Measurements from ENCODE around the gene TAP1.

DNA sequence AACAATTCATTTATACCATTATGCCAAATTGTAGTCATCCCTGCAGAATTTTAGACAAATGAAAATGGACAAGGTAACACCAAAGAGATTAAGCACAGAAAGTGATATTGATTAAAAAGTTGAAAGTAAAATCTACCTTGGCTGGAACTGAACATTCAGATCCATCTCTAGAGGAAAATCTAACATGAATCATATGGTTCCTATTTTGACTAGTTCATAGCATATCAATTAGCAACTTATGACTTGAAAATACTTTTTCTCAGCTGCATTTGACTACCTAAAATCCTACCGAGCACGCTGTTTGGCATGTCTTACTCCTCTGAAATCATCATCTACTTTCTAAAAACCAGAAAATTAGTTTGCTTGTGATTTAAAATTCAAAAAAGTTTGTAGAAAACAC, 23.1 kb upstream of the TAP1 start:
- TF ChIP-seq ZNF391 (tag by site-specific recombination; IDR thresholded peaks at IDR 0.05; ENCODE audit: borderline replicate concordance, low read depth) (no peak), ZNF24 (tag by site-specific recombination; IDR thresholded peaks at IDR 0.05) (no peak), YY1 (tag by site-specific recombination; IDR thresholded peaks at IDR 0.05) (no peak), MYNN (tag by site-specific recombination; IDR thresholded peaks at IDR 0.05; ENCODE audit: borderline replicate concordance) (no peak), ZNF266 (tag by site-specific recombination; IDR thresholded peaks at IDR 0.05; ENCODE audit: low read depth) (no peak), ZBTB17 (tag by site-specific recombination; IDR thresholded peaks at IDR 0.05) (no peak), ZBTB1 (tag by site-specific recombination; IDR thresholded peaks at IDR 0.05) (no peak)
- TF ChIP-seq, protein P1, sequence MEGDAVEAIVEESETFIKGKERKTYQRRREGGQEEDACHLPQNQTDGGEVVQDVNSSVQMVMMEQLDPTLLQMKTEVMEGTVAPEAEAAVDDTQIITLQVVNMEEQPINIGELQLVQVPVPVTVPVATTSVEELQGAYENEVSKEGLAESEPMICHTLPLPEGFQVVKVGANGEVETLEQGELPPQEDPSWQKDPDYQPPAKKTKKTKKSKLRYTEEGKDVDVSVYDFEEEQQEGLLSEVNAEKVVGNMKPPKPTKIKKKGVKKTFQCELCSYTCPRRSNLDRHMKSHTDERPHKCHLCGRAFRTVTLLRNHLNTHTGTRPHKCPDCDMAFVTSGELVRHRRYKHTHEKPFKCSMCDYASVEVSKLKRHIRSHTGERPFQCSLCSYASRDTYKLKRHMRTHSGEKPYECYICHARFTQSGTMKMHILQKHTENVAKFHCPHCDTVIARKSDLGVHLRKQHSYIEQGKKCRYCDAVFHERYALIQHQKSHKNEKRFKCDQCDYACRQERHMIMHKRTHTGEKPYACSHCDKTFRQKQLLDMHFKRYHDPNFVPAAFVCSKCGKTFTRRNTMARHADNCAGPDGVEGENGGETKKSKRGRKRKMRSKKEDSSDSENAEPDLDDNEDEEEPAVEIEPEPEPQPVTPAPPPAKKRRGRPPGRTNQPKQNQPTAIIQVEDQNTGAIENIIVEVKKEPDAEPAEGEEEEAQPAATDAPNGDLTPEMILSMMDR (tag by site-specific recombination; IDR thresholded peaks at IDR 0.05): no peak
- TF ChIP-seq, protein P2, sequence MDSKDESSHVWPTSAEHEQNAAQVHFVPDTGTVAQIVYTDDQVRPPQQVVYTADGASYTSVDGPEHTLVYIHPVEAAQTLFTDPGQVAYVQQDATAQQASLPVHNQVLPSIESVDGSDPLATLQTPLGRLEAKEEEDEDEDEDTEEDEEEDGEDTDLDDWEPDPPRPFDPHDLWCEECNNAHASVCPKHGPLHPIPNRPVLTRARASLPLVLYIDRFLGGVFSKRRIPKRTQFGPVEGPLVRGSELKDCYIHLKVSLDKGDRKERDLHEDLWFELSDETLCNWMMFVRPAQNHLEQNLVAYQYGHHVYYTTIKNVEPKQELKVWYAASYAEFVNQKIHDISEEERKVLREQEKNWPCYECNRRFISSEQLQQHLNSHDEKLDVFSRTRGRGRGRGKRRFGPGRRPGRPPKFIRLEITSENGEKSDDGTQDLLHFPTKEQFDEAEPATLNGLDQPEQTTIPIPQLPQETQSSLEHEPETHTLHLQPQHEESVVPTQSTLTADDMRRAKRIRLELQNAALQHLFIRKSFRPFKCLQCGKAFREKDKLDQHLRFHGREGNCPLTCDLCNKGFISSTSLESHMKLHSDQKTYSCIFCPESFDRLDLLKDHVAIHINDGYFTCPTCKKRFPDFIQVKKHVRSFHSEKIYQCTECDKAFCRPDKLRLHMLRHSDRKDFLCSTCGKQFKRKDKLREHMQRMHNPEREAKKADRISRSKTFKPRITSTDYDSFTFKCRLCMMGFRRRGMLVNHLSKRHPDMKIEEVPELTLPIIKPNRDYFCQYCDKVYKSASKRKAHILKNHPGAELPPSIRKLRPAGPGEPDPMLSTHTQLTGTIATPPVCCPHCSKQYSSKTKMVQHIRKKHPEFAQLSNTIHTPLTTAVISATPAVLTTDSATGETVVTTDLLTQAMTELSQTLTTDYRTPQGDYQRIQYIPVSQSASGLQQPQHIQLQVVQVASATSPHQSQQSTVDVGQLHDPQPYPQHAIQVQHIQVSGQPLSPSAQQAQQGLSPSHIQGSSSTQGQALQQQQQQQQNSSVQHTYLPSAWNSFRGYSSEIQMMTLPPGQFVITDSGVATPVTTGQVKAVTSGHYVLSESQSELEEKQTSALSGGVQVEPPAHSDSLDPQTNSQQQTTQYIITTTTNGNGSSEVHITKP (tag by site-specific recombination; IDR thresholded peaks at IDR 0.05): no peak
- TF ChIP-seq, protein P3, sequence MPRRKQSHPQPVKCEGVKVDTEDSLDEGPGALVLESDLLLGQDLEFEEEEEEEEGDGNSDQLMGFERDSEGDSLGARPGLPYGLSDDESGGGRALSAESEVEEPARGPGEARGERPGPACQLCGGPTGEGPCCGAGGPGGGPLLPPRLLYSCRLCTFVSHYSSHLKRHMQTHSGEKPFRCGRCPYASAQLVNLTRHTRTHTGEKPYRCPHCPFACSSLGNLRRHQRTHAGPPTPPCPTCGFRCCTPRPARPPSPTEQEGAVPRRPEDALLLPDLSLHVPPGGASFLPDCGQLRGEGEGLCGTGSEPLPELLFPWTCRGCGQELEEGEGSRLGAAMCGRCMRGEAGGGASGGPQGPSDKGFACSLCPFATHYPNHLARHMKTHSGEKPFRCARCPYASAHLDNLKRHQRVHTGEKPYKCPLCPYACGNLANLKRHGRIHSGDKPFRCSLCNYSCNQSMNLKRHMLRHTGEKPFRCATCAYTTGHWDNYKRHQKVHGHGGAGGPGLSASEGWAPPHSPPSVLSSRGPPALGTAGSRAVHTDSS (tag by site-specific recombination; IDR thresholded peaks at IDR 0.05): no peak
- TF ChIP-seq, protein P4, sequence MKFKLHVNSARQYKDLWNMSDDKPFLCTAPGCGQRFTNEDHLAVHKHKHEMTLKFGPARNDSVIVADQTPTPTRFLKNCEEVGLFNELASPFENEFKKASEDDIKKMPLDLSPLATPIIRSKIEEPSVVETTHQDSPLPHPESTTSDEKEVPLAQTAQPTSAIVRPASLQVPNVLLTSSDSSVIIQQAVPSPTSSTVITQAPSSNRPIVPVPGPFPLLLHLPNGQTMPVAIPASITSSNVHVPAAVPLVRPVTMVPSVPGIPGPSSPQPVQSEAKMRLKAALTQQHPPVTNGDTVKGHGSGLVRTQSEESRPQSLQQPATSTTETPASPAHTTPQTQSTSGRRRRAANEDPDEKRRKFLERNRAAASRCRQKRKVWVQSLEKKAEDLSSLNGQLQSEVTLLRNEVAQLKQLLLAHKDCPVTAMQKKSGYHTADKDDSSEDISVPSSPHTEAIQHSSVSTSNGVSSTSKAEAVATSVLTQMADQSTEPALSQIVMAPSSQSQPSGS (tag by site-specific recombination; IDR thresholded peaks at IDR 0.05; ENCODE audit: low read depth): no peak
- TF ChIP-seq, protein P5, sequence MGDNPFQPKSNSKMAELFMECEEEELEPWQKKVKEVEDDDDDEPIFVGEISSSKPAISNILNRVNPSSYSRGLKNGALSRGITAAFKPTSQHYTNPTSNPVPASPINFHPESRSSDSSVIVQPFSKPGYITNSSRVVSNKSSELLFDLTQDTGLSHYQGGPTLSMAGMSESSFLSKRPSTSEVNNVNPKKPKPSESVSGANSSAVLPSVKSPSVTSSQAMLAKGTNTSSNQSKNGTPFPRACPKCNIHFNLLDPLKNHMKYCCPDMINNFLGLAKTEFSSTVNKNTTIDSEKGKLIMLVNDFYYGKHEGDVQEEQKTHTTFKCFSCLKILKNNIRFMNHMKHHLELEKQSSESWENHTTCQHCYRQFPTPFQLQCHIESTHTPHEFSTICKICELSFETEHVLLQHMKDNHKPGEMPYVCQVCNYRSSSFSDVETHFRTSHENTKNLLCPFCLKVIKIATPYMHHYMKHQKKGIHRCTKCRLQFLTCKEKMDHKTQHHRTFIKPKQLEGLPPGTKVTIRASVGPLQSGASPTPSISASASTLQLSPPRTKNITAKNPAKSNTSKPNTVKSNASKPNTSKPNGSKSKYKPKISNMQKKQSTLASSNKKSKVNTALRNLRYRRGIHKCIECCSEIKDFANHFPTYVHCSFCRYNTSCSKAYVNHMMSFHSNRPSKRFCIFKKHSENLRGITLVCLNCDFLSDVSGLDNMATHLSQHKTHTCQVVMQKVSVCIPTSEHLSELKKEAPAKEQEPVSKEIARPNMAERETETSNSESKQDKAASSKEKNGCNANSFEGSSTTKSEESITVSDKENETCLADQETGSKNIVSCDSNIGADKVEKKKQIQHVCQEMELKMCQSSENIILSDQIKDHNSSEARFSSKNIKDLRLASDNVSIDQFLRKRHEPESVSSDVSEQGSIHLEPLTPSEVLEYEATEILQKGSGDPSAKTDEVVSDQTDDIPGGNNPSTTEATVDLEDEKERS (tag by site-specific recombination; IDR thresholded peaks at IDR 0.05): no peak
- TF ChIP-seq, protein P6, sequence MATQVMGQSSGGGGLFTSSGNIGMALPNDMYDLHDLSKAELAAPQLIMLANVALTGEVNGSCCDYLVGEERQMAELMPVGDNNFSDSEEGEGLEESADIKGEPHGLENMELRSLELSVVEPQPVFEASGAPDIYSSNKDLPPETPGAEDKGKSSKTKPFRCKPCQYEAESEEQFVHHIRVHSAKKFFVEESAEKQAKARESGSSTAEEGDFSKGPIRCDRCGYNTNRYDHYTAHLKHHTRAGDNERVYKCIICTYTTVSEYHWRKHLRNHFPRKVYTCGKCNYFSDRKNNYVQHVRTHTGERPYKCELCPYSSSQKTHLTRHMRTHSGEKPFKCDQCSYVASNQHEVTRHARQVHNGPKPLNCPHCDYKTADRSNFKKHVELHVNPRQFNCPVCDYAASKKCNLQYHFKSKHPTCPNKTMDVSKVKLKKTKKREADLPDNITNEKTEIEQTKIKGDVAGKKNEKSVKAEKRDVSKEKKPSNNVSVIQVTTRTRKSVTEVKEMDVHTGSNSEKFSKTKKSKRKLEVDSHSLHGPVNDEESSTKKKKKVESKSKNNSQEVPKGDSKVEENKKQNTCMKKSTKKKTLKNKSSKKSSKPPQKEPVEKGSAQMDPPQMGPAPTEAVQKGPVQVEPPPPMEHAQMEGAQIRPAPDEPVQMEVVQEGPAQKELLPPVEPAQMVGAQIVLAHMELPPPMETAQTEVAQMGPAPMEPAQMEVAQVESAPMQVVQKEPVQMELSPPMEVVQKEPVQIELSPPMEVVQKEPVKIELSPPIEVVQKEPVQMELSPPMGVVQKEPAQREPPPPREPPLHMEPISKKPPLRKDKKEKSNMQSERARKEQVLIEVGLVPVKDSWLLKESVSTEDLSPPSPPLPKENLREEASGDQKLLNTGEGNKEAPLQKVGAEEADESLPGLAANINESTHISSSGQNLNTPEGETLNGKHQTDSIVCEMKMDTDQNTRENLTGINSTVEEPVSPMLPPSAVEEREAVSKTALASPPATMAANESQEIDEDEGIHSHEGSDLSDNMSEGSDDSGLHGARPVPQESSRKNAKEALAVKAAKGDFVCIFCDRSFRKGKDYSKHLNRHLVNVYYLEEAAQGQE (tag by site-specific recombination; IDR thresholded peaks at IDR 0.05): no peak
